A204.1 (cell line): Measurements from ENCODE around the gene HIC1.

ENCODE experiments used
- FAIRE-seq: peaks from 2 replicates; lab custom pipeline; 2012; peaks lifted over from hg19 to GRCh38; lab: Jason Lieb, UNC

Gene HIC1

GRCh38 chr17:2061441-2061958, 6.6 kb downstream of the HIC1 start:
- FAIRE-seq: no peak

DNA sequence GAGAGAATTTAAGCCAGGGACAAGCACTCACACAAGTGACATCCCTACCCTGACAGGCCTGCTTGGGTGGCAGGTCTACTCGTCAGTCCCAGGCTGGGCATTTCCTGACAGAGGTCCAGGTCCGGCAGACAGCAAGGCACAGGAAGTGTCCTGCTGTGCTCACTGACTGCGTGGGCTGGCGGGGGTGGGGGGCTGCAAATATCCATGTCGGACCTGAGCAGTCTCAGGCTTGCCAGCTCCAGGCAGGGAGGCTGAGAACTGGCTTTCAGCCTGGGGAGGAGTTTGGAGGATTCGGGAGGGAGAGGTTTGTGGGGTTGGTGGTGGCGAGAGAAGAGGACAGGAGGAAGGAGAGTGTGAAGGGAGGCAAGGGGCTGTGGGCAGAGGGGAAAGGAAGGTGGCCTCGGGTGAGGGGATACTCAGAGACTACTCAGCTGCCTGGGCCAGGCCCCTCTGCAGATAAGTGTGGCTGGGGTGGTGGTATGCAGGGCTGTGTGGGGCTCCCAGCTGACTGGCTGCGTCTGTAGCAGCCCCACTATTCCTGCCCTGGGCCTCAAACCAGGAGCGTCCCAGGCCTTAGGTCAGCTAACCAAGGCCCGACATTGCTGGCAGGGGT, 7.8 kb downstream of the HIC1 start:
- no peak for FAIRE-seq

- no peak for FAIRE-seq
Observed at GRCh38 chr17:2063261-2064146, 8.6 kb downstream of the HIC1 start.

DNA sequence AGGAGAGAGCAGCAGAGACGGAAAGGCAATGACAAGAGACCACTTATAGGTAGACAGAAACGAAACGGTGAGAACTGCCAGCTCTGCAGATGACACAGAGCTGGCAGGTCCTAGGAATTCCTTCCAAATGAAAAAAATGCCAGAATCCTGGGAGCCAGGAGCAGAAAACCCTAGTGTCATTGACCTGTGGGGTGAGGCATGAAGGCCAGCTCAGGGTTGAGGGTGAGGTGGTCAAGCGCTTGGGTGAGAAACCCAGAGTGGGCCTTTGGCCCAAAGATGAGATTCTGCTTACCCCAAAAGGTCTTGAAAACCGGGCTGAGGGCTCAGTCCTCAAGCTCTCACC, 9.2 kb downstream of the HIC1 start:
- FAIRE-seq: no peak

DNA sequence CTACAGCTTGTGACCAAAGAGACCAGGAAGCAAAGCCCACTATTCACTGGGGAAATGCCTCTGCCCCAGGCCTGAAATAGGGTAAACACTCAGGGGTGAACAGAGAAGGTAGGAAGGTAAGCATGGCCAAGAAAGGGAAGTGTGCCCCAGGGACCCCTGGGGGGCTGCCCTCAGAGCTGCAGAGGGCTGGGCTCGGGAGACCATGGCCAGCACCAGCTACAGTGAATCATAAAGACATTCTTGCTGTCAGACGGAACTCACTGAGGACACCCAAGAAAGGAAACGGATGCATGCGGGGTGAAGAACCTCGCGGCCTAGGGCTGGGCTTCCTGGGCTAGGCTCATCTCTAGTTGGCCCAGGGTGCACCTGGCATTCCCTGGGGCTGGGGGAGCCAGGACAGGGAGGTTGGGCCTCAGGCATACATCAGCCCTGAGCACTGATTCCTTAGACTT, 9.6 kb downstream of the HIC1 start:
- no peak for FAIRE-seq

GRCh38 chr17:2064980-2065785, 10.3 kb downstream of the HIC1 start:
- no peak for FAIRE-seq

GRCh38 chr17:2065949-2066400, 11.1 kb downstream of the HIC1 start:
- no peak for FAIRE-seq

GRCh38 chr17:2067048-2067561, 12.2 kb downstream of the HIC1 start:
- FAIRE-seq: no peak

DNA sequence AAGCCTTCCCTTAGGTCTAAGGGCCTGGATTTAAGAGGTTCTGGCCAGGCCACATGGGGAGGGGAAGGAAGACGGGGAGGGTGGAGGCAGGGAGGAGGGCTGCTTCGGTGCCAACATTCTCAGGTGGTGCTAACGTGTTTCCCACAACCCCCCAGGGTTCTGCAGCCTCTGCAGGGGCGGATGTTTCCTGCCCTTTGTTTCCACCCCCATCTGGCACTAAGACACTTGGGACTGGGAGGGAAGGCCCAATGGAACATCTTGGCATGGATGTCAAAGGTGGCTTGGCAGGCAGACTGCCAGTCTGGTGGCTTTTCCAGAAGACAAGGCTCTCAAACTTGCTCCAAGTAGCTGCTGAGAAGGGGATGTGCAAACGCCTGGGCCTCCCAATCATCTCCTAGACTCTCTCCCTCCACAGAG, 12.7 kb downstream of the HIC1 start:
- no peak for FAIRE-seq

GRCh38 chr17:2068031-2068518, 13.2 kb downstream of the HIC1 start:
- no peak for FAIRE-seq

DNA sequence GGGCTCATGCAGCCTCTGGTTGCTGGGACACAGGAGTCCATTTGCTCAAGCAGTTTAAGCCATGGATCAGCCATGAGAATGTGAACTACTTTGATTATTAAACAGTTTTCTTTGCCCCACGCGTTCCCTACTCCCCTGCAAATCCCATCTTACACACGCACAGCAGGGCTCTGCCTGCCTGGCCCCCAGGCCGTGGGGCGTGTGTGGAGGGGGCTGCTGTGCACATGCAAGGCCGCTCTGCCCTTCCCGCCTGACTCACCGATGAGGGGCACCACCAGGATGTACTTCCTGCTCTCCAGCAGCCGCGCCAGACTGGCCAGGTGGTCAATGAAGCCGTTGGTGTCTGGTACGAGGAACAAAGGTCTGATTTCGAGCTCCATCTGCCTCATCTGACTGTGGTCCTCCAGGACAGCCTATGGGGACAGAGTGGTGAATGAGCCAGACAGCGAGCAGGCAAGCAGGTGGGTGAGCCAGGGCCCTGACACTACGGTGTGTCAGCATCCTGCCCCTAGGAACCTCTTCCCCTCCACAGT, 13.7 kb downstream of the HIC1 start:
- FAIRE-seq: no peak

DNA sequence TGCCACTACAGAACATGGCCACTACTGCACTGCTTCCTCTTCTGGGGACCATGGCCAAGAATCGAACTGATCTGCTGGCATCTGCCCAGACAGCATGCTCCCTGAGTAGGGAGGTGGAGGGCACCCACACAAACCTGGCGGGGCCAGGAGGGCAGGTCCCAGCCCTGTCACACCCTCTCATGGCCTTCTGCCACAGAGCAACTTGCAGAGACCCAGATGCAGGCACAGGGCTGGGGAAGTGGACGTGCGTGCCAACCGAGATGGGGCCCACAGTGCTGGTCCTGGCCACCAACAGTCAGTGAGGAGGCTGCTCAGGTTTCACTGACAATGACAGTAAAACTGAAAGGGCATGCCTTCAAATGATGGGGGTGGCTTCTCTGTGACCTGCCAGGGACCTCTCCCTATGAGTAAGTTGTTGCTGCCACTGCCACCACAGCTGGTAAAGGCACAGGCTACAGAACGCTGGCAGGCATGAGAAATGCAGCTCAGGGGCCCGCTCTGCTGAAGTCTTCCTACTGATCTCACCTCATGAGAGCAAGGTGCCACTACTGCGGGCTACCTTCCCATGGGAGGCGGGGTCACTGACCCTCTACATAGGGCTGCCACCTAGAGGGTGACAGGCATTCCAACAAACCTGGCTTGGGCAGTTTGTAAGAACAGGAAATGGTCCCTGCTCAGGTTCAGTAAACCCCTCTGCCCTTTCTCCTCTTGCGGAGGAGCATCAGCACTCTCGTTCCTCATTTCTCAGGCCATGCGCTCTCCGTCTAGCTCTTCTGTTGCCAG, 15.5 kb downstream of the HIC1 start:
- FAIRE-seq: no peak

GRCh38 chr17:2071024-2071385, 16.1 kb downstream of the HIC1 start:
- no peak for FAIRE-seq

GRCh38 chr17:2071455-2072281, 16.8 kb downstream of the HIC1 start:
- FAIRE-seq: no peak

DNA sequence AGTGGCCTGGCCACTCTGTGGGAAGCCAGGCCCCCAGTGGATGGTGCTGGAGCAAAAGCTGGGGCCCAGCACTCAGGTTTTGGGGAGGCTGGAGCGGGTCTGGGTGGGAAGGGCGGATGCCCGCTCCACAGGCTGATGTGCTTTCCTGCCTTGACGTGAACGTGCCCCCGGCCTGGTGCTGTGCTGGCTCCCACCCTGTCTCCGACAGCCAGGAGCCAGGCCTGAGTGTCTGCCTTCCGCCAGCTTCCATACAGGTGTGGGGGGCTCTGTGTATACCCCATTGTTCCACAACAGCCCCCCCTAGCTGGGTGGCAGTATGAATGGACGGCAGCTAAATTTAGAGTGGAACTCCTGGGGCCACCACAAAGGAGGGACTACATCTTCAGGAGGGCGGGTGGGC, 20.0 kb downstream of the HIC1 start:
- no peak for FAIRE-seq

DNA sequence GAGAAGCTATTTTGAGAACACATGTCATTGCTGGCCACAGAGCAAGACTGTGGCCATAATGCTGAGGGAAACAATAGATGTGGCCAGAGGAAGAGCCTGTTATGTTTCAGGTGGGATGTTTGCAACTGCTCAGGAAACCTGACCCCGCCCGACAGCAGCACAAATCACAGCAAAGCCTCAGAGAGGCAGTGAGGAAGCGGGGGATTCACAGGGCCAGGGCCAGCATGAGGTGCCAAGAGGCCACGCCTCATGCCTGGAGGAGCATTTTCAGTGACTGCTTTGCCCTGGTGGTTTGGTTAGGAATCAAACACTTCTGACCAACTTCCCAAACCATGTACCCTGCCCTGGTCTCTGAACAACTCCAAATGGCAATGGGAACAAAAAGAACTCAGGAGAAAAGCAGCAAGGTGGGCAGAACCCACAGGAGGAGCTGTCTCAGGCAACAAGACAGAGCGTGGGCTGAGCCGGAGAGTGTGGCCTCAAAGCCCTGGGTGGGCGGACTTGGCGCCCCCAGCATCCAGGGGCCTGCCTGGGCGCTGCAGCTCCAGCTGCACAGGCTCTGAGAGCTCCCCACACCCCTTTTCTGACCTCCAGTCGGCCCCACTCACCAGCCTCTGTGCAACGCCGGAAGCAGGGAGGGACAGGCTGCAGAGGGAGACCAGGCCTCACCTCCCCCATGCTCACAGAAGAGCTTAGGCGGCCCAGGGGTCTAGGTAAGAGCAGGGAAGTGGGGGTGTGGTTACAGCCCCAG, 20.6 kb downstream of the HIC1 start:
- no peak for FAIRE-seq

DNA sequence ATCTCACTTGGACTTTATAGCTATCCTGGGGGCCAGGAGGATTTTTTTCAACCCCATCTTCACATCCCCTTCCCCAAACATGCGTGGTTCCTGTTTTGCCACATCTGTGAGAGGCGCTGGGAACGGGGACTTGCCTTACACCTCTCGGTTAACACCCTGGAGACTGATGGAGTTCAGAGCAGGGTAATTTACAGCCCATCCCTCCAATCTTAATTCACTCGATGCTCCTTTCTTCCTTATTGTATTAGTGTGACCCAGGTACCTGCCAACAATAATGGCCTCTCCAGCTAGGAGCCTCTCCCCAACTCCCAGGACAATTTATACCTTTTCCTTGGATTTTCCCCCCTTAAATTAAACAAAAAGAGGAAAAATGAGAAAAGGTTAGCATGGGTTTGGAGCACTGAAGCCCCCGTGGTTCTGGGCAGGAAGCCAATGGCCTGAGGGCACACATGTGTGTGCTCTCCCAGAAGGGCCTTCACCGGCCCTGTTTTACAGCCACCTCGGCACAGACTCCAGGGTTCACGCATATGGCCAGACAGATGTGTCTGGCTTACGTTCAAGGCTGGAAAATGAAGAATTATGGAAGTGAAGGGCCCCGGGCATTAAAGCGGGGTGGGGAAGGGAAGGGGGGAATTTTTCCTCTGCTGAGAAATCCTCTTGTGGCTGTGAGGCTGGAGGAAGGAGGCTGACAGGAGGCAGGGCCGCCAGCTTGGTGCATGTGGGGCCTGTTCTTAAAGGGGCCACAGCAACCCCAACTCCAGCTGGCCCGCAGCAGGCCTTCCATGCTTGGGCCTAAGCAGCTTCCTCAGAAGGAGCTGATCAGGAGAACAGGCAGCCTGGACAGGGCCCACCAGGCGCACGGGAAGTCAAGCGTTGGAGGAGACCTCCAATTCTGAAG, 21.4 kb downstream of the HIC1 start:
- no peak for FAIRE-seq

- FAIRE-seq: no peak
Observed at GRCh38 chr17:2077040-2077439, 22.1 kb downstream of the HIC1 start.

DNA sequence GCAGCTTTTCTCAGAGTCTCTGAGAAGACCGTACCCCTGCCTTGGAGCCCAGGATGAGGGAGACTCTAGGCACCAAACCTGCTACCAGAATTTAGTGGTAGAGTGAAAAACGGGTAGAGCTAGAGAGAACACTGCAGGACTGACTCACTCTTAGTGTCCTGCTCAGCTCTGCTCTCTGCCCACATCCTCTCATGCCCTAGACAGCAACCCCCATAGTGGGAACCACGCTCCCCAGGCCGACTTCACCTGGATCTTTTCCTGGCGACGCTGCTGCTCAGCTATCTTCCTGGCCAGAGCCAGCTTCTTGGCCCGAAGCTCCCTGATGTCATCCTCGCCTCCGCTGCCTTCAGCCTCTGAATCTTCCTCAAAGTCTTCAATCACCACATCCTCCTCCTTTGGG, 26.7 kb downstream of the HIC1 start:
- no peak for FAIRE-seq
